COR-L47 (cell line): Measurements from ENCODE around the gene AMDHD2.
A peak's percentile ranks its signal among the peaks of the same experiment; 100 is the strongest.

Source experiments
- DNase-seq: peaks from one replicate; lab custom pipeline; 2025; lab: John Stamatoyannopoulos, UW

The AMDHD2 gene

GRCh38 chr16:2499454-2499853 lies 20.7 kb upstream of the AMDHD2 start:
- no peak for DNase-seq

GRCh38 chr16:2499890-2500429 lies 20.2 kb upstream of the AMDHD2 start:
- DNase-seq, result no peak

- DNase-seq, result no peak
These were observed 19.7 kb upstream of the AMDHD2 start for GRCh38 chr16:2500430-2500917.

DNA sequence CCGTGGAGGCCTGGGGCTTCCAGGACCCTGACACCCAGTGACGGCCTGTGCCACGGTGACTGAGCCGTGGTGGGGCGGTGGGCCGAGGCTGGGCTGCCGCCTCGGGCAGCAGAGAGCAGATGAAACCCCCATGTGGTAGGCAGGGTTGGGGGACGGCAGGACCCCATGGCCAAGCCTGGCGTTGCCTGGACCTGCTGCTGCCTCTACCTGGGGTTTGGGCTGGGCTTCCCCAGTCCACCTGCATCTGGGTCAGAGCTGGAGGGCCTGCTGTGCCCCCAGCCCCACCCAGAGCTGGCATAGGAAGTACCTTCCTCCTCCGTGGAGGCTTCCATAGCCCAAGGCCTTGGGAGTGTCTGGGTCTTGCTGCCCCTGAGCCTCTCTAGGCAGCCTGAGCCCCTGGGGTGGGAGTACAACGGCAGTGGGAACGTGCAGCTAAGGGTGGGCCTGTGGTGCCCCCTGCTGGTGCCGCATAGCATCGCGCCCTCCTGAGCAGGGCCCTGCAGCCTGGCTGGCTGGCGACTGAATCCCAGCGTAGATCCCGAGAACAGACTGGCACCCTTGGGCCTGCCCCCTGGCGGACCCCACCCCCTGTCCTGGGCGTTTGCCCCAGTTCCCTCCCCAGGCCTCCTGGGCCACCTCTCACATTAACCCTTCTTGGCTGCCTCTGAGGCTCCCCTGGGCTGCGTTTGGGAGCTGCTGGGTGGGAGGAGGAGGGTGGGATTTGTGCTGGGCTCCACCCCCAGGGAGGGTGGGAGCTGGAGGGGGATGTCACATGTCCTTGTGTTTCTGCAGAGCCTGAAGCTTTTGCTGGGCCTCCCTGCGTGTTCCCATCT lies 19.0 kb upstream of the AMDHD2 start:
- peak; percentile 69 for DNase-seq

- DNase-seq, result no peak
These were observed 17.9 kb upstream of the AMDHD2 start for GRCh38 chr16:2501946-2502895.

GRCh38 chr16:2505695-2506094 lies 14.5 kb upstream of the AMDHD2 start:
- no peak for DNase-seq

DNA sequence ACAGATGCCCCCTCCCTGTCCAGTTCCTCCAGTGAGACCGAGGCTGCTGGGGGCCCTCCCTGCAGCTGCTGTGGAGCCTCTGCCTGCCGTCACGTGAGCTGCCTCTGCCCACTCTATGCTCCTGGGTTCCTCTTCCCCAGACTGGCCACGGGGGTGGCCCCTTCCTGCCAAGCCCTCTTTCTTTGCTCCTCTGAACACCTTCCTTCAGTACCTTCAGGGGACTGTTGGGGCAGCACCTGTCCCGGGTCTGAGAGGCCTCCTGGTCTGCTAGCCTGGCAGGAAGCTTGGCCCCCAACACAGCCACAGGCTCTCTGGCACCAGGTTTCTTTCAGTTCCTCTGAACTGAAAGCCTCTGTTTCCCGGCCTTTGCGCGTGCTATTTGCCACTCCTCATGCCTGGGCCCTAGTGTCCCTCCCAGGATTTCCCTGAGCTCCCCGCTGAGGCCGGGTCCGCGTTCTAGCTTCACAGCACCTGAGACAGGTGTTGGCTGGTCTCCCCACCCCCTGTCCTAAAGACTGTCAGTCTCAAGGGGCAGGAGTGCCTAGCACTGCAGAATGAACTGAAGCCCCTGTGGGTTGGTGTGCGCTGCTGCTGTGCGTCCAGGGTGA lies 13.0 kb upstream of the AMDHD2 start:
- no peak for DNase-seq

DNA sequence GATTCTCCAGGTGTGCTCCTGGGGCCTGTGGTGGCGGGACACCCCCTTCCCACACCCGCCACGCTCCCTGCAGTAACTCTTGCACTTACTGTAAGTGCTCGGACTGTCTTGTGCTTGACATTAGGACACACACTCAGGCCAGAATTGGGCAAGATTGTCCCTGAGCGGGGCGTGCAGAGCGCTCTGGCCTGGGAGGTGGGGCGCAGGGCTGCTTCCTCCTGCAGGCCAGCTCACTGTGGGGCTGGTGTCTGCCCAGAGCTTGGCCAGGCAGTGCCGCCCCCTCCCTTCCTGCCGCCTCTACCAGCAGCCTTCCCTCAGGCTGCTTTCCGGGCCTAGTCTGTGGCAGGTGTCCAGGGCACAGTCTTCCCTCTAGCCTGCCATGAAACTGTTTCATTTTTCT lies 12.5 kb upstream of the AMDHD2 start:
- DNase-seq, result no peak

DNA sequence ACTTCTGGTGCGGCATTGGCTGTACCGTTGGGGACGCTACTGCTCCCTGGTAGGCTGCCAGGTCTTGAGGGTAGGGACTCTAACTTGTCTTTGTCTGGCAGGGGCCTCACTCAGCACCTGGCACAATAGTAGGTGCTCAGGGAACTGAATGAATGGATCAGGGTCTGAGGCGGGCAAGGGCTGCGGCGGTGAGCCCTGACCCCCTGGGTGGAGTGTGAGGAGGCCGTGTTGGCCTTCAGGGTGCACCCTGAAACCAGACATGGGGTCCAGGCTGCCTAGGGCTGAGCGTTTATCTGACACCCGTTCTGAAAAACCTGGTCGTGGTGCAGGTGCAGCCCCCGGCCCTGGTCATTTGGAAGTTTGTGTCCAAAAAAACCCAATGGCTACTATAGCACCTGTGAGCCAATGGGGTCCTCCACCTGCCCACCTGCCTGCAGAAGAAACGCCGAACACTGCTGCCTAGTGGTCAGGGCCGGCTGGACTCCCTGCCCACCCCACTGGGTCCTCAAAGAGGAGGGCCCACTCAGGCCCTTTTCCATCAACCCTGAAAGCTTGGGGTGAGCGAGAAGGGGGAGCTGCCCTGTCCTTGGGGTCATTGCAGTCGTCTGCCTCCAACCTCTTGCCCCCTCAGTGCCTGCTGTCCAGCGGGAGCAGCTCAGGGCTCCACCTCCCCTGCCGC lies 11.3 kb upstream of the AMDHD2 start:
- no peak for DNase-seq

DNA sequence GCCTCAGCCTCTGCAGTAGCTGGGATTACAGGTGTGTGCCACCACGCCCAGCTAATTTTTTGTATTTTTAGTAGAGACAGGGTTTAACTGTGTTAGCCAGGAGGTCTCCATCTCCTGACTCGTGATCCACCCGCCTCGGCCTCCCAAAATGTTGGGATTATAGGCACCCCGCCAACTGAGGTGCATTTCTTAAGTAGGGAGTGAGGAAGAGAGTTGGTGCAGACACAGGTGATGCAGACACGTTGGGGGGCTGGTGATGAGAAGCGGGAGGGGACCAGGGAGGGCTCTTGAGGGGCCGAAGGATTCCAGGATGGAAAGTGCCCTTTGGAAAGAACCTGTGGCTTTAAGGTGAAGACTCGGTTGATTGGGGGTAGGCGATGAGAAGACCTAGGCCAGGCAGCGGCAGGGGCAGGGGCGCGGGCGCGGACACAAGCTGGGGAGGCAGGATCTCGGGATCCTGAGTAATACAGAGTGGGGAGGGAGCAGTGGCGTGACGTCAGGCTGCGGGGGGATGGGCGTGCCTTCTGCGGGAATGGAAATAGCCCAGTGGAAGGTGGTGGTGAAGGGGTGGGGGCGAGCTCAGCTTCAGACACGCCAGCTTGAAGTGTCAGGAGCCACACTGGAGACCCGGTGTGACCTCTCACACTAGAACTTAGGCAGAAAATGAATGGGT lies 8.9 kb upstream of the AMDHD2 start:
- no peak for DNase-seq

GRCh38 chr16:2511996-2512734 lies 8.0 kb upstream of the AMDHD2 start:
- DNase-seq, result no peak

DNA sequence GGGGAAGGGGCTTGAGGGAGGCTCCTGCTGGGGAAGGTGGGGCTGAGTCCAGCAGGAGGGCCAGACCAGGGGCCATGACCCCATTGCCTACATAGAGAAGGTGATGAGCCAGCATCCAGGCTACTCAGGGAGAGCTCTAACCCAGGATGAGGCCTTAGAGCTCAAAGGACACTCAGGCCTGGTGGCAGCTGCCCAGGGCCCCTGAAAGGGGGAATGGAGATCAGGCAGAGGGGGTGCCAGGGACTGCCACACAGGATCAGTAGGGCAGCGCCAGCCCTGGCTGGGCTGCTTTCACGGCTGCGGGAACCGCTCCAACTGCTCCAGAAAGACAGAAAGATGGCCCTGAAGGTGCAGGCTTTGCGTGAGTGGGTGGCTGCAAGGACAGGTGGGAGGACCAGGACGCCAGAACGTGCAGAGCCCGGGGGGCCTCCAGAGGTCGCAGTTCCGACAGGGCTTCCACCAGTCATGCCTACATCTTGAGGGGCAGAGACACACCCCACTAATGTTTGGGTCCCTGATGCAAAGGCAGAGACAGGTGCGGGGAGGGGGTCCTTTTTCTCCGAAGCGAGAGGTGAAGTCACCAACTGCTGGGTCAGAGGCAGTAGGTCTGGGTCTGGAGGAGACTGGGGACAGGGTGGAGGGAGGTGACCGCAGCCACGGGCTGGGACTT lies 7.3 kb upstream of the AMDHD2 start:
- DNase-seq, result no peak

- DNase-seq, result peak; percentile 94
These were observed 6.5 kb upstream of the AMDHD2 start, which contains the start of gene ATP6V0C for GRCh38 chr16:2513405-2514332. Gene ATP6V0C, plus strand, starts transcription at chr16:2513952. Its CDS starts 152 bp downstream, at chr16:2514104.

GRCh38 chr16:2514333-2515179 lies 5.6 kb upstream of the AMDHD2 start:
- DNase-seq, result no peak

- DNase-seq, result no peak
These were observed 4.9 kb upstream of the AMDHD2 start for GRCh38 chr16:2515180-2515851.

DNA sequence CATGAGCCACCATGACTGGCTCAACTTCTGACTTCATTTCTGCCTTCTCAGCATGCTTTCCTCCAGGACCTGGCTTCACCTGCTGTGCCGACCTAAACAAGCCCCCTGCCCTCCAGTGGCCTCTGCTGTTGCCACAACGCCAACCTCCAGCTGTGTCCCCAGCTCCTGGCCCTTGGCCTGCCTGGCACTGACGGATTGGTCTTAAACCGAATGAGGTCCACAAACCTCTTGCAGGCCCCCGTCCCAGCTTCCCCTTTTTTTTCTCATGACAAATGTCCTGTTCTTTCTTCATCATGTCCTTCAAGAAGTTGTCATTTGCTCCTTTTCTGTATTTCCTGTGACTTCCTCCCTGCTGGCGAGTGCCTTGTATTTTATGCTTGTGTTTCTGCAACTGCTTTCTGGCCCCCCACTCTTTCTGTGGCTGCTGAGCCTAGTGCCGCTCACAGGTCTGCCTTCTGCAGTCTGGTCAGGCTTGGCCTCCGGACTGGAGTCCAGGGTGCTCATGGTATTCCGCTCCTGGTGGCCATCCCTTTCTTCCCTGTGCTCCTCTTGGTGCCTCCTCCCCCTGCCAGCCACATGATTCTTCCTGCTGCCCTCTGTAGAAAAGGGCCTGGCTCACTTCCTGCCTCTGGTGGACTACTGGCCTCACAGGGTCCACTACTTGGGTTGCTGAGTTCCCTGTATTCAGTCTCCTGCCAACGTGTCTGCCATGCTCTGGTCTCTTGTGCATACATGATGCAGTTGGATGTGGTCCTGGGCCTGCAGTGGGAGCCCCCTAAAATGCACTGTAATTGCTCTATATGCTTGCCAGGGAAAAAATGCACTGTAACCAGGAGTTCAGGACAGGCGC lies 3.6 kb upstream of the AMDHD2 start:
- DNase-seq, result no peak
